Measurements from ENCODE around the gene TNFAIP1.

TNFAIP1 gene

GRCh38 chr17:28381141-28381825 is 45.7 kb downstream of the TNFAIP1 start:
- no peak for TF ChIP-seq POLR2A (IDR thresholded peaks at IDR 0.05; ENCODE audit: low read depth, low read length)
- DNase-seq (ENCODE audit: insufficient read length, low spot score) (no peak), FAIRE-seq (no peak)

DNA sequence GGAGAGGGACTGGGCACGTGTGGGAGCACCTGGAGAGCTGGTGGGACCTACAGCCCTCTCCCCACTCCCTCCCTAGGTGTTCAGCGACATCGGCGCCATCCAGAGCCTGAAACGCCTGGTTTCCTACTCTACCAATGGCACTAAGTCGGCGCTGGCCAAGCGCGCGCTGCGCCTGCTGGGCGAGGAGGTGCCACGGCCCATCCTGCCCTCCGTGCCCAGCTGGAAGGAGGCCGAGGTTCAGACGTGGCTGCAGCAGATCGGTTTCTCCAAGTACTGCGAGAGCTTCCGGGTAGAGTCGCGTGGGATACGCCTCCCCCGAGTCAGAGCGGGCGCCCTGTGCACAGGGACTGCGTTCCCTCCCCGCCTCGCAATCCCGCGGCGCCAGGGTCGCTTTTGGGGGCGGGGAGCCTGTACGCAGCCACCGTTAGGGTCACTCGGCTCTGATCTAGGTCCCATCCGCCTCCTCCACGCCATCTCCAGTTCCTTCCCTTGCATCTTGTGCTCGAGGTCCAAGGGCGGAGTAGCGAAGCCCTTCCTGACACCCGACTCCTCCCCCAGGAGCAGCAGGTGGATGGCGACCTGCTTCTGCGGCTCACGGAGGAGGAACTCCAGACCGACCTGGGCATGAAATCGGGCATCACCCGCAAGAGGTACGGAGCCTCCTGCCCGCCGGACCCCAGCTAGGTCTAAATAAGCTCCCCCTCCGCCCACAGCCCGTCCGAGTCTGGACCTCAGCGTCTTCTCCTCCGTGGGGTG is 48.9 kb downstream of the TNFAIP1 start:
- DNase-seq (ENCODE audit: insufficient read length, low spot score) (no peak), FAIRE-seq (no peak)
- no peak for TF ChIP-seq POLR2A (IDR thresholded peaks at IDR 0.05; ENCODE audit: low read depth, low read length)

- no peak for DNase-seq (ENCODE audit: insufficient read length, low spot score)
- no peak for FAIRE-seq
Observed at GRCh38 chr17:28385037-28385400, 49.5 kb downstream of the TNFAIP1 start.

DNA sequence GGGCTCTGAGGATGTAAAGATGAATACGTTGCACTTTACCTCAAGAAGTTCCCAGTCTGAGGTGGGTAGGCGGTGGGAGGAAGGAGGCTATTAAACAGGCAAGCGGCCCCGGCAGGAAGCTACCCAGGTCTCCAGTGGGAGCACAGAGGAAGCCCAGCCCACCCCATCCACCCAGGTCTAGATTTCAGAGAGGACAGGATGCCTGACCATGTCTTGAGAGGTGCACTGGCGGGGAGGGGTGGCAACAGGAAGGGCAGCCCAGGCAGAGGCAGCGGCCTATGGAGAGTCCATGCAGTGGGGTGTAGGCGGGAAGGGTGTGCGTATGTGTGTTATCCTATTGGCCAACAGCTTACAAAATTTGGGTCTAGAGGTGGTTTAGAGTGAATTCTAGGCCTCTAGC is 49.8 kb downstream of the TNFAIP1 start:
- DNase-seq (ENCODE audit: insufficient read length, low spot score): no peak
- FAIRE-seq: no peak
- no peak for TF ChIP-seq POLR2A (IDR thresholded peaks at IDR 0.05; ENCODE audit: low read depth, low read length)

More at GRCh38 chr17:28385037-28385400, 49.5 kb downstream of the TNFAIP1 start:
- TF ChIP-seq POLR2A (IDR thresholded peaks at IDR 0.05; ENCODE audit: low read depth, low read length): no peak

DNA sequence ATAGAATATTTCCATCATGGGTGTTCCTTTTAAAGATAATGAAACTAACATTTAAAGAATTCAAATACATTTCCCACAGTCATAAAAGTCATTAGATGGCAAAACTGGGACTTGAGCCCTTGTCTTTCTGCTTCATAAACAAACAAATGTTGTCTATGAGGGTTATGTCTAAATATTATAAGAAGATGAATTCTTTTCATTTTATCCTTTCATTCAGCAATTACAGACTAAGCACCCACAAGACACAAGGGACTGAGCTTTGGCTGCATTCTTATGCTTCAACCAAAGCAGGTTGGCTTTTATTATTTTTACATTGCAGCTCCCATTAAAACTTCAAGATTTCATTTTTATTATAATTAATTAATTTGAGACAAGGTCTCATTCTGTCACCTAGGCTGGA is 50.8 kb downstream of the TNFAIP1 start:
- FAIRE-seq (no peak), DNase-seq (ENCODE audit: insufficient read length, low spot score) (no peak)
- no peak for TF ChIP-seq POLR2A (IDR thresholded peaks at IDR 0.05; ENCODE audit: low read depth, low read length)

- DNase-seq (ENCODE audit: insufficient read length, low spot score) (no peak), FAIRE-seq (no peak)
- no peak for TF ChIP-seq POLR2A (IDR thresholded peaks at IDR 0.05; ENCODE audit: low read depth, low read length)
Observed at GRCh38 chr17:28388106-28388505, 52.5 kb downstream of the TNFAIP1 start.

DNA sequence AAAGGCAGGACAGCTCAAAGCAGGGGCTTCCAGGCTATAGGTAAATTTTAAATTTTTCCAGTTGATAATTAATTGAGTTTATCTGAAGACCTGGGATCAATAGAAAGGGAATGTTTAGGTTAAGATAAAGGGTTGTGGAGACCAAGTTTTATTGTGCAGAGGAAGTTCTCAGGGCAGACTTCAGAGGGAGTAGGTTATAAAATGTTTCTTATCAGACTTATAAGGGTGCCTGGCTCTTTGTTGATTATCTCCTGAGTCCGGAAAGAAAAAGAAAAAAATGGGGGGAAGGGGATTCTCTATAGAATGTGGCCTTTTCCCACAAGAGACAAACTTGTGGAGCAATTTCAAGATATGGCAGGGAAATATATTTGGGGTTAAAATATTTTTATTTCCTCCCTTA is 54.6 kb downstream of the TNFAIP1 start:
- TF ChIP-seq POLR2A (IDR thresholded peaks at IDR 0.05; ENCODE audit: low read depth, low read length): no peak
- FAIRE-seq: no peak
- DNase-seq (ENCODE audit: insufficient read length, low spot score): no peak

DNA sequence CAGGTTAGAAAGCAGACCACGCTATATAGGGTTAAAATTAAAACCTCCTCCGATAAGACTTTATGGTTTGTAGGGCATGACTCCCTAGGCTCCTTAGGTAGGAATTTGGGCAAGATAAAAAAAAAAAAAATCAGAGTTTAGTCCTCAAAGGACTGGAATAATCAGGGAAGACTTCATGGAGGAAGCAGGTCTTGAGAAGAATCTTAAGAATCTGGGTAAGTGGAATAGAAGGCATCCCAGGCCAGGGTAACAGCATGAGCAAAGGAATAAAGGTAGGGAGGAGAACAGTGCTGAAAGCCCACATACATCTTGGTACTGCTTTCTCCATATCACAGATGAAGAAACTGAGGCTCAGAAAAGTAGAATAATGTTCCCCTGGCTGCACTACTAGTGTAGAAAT is 55.0 kb downstream of the TNFAIP1 start:
- FAIRE-seq: no peak
- no peak for TF ChIP-seq POLR2A (IDR thresholded peaks at IDR 0.05; ENCODE audit: low read depth, low read length)

GRCh38 chr17:28390984-28391383 is 55.4 kb downstream of the TNFAIP1 start:
- no peak for TF ChIP-seq POLR2A (IDR thresholded peaks at IDR 0.05; ENCODE audit: low read depth, low read length)
- FAIRE-seq: no peak
- no peak for DNase-seq (ENCODE audit: insufficient read length, low spot score)

More for the DNA sequence above, 55.0 kb downstream of the TNFAIP1 start:
- no peak for DNase-seq (ENCODE audit: insufficient read length, low spot score)

- DNase-seq (ENCODE audit: insufficient read length, low spot score) (no peak), FAIRE-seq (no peak)
- no peak for TF ChIP-seq POLR2A (IDR thresholded peaks at IDR 0.05; ENCODE audit: low read depth, low read length)
Observed at GRCh38 chr17:28391401-28391800, 55.8 kb downstream of the TNFAIP1 start.

DNA sequence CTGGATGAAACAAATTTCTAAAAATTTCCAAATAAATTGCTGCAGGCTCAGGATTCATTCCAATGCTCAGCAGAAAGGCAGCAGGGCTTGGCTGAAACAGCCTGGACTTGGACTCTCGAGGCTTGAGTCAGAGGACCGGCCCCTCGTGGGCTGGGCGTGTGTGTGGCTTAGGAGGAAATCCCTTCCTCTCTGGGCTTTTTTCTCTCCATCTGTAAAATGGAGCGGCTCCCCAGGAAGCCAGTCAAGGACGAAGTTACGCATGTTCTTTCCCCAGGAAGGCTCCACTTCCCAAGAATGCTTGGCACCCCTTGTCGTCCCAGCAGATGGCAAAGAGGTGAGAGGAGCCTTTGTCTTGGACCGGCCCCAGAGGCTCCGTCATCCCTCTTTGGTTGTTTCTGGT is 56.9 kb downstream of the TNFAIP1 start:
- no peak for FAIRE-seq
- DNase-seq (ENCODE audit: insufficient read length, low spot score): no peak
- TF ChIP-seq POLR2A (IDR thresholded peaks at IDR 0.05; ENCODE audit: low read depth, low read length): no peak

- no peak for TF ChIP-seq POLR2A (IDR thresholded peaks at IDR 0.05; ENCODE audit: low read depth, low read length)
- FAIRE-seq (no peak), DNase-seq (ENCODE audit: insufficient read length, low spot score) (no peak)
Observed at GRCh38 chr17:28394337-28395116, 59.0 kb downstream of the TNFAIP1 start.

DNA sequence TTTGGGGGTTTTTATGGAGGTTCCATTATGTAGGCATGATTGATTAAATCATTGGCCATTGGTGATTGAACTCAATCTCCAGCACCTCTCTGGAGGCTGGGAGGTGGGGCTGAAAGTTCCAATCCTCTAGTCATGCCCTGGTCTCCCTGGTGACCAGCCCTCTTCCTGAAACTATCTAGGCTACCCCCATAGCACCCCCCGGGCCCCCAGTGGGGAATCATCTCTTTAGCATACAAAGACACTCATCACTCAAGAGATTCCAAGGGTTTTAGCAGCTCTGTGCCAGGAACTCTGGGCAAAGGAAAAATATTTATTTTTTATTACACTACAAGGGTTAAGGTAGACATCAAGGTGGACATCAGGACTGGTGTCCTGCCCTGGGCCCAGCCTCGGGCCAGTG is 59.9 kb downstream of the TNFAIP1 start:
- no peak for DNase-seq (ENCODE audit: insufficient read length, low spot score)
- no peak for TF ChIP-seq POLR2A (IDR thresholded peaks at IDR 0.05; ENCODE audit: low read depth, low read length)
- no peak for FAIRE-seq

- FAIRE-seq: no peak
Observed at GRCh38 chr17:28395968-28396367, 60.4 kb downstream of the TNFAIP1 start.

More at GRCh38 chr17:28395968-28396367, 60.4 kb downstream of the TNFAIP1 start:
- no peak for TF ChIP-seq POLR2A (IDR thresholded peaks at IDR 0.05; ENCODE audit: low read depth, low read length)
- DNase-seq (ENCODE audit: insufficient read length, low spot score): no peak
